SU-DHL-6 (cell line): ENCODE measurements around the gene SLC9B2.

Experiments
- H2AFZ ChIP-seq: fragments of 200-600 bp; sonication (generic); 2 replicates; pipeline ENCODE4 v1.6.1; 2014; ENCODE audit warnings: low read depth, mild to moderate bottlenecking, moderate library complexity, mixed read lengths, antibody characterized with exemption, low read length; ENCODE audit not compliant: severe bottlenecking
- H3F3A ChIP-seq: fragments of 200-600 bp; shearing (Covaris generic); 2 replicates; pipeline ENCODE4 v1.6.0; 2016; ENCODE audit warnings: antibody characterized with exemption, mild to moderate bottlenecking; ENCODE audit not compliant: insufficient read depth
- H3K27ac ChIP-seq: fragments of 200-600 bp; sonication (generic); 2 replicates; pipeline ENCODE4 v1.5.1; 2016; ENCODE audit warnings: low read depth, mild to moderate bottlenecking, low read length, moderate library complexity, mixed read lengths
- H3K27me3 ChIP-seq: fragments of 200-600 bp; sonication (generic), shearing (Covaris generic); 2 replicates; pipeline ENCODE4 v1.6.0; 2014; ENCODE audit warnings: mild to moderate bottlenecking, low read length
- H3K36me3 ChIP-seq: fragments of 200-600 bp; sonication (generic); 2 replicates; pipeline ENCODE4 v1.6.1; 2014; ENCODE audit warnings: mild to moderate bottlenecking, low read length, mixed read lengths
- H3K4me2 ChIP-seq: fragments of 300-600, 200-600 bp; shearing (Covaris generic), sonication (generic); 2 replicates; pipeline ENCODE4 v1.6.0; 2014; ENCODE audit warnings: low read length, low read depth, mild to moderate bottlenecking; ENCODE audit not compliant: poor library complexity, severe bottlenecking
- H3K4me3 ChIP-seq: fragments of 200-600 bp; sonication (generic); 2 replicates; pipeline ENCODE4 v1.5.1; 2014; ENCODE audit warnings: antibody characterized with exemption, low read length, mild to moderate bottlenecking, mixed read lengths; ENCODE audit not compliant: insufficient read depth, poor library complexity, severe bottlenecking
- H3K79me2 ChIP-seq: fragments of 200-600 bp; sonication (generic); 2 replicates; pipeline ENCODE4 v1.6.1; 2014; ENCODE audit warnings: mild to moderate bottlenecking, low read length, moderate library complexity; ENCODE audit not compliant: insufficient read depth
- H3K9ac ChIP-seq: fragments of 200-600 bp; sonication (generic); 2 replicates; pipeline ENCODE4 v1.7.0; 2014; ENCODE audit warnings: mild to moderate bottlenecking, low read length
- H3K9me2 ChIP-seq: fragments of 200-600 bp; sonication (generic); replicated peaks from 2 replicates; pipeline ENCODE4 v1.6.1; 2014; ENCODE audit warnings: low read length; ENCODE audit not compliant: insufficient read depth
- H3K9me3 ChIP-seq: fragments of 200-600 bp; sonication (generic); 2 replicates; pipeline ENCODE4 v1.6.1; 2014; ENCODE audit warnings: low read length, mixed read lengths; ENCODE audit not compliant: insufficient read depth
- H4K20me1 ChIP-seq: fragments of 200-600 bp; sonication (generic); 2 replicates; pipeline ENCODE4 v1.6.1; 2014; ENCODE audit warnings: low read depth, mild to moderate bottlenecking, antibody characterized with exemption, low read length, moderate library complexity, mixed read lengths
- EZH2phosphoT487 ChIP-seq: fragments of 200-600 bp; sonication (generic), shearing (Covaris generic); conservative IDR thresholded peaks from 2 replicates; pipeline ENCODE4 v1.6.1; 2018; ENCODE audit warnings: mild to moderate bottlenecking, antibody characterized with exemption, low read length, moderate library complexity, mixed read lengths
- TF ChIP-seq, protein P1 (sequence below): fragments of 200-600 bp; sonication (generic); IDR thresholded peaks from one replicate; pipeline ENCODE4 v1.5.1; 2017; ENCODE audit warnings: antibody characterized with exemption, mild to moderate bottlenecking, low read length, moderate library complexity; ENCODE audit not compliant: insufficient read depth, poor library complexity, severe bottlenecking

SLC9B2 gene

DNA sequence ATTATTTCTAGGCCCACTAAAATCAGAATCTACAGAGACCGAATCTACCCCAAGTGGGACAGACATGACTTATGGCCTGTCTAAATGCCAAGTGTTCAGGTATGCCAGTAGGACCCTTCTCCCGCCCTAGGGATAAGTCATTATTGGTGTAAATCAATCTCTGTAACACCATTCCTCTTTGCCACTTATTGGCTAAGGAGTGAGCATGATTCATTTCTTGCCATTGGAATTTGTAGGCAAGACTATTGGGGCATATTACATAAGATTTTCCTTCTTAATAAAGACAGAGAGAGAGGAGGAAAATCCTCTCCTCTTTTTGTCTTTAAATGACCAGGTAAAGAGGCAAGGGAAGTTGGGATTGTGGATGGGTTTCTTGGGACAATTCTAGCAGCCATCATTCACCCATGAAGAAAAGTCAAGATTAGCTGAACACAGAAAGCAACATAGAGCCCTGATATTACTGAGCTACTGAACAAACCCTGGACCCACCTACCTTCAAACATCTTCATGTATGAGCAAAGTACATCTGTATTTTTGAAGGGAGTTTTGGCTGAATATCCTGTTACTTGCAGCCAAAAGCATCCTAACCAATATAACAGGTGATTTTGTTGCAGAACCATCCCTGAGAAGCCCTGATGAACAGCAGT lies 2.6 kb downstream of the SLC9B2 start:
- H3K27me3 ChIP-seq = no peaks in the 10 kb centered on the region
- no peak overlapping the region for H2AFZ ChIP-seq
- H3K36me3 ChIP-seq = no peaks in the 10 kb centered on the region
- no peak for TF ChIP-seq EZH2phosphoT487
- TF ChIP-seq, protein P1, sequence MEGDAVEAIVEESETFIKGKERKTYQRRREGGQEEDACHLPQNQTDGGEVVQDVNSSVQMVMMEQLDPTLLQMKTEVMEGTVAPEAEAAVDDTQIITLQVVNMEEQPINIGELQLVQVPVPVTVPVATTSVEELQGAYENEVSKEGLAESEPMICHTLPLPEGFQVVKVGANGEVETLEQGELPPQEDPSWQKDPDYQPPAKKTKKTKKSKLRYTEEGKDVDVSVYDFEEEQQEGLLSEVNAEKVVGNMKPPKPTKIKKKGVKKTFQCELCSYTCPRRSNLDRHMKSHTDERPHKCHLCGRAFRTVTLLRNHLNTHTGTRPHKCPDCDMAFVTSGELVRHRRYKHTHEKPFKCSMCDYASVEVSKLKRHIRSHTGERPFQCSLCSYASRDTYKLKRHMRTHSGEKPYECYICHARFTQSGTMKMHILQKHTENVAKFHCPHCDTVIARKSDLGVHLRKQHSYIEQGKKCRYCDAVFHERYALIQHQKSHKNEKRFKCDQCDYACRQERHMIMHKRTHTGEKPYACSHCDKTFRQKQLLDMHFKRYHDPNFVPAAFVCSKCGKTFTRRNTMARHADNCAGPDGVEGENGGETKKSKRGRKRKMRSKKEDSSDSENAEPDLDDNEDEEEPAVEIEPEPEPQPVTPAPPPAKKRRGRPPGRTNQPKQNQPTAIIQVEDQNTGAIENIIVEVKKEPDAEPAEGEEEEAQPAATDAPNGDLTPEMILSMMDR = no peak
- no peaks in the 10 kb centered on the region for H4K20me1 ChIP-seq
- H3K4me2 ChIP-seq = peak overlapping the region; percentile 89
- peaks cover 10% of the 10 kb centered on the region for H3F3A ChIP-seq
- H3K9me2 ChIP-seq = no peaks in the 10 kb centered on the region
- H3K9me3 ChIP-seq = no peaks in the 10 kb centered on the region
- peak overlapping the region; percentile 92 for H3K27ac ChIP-seq
- peaks cover 35% of the 10 kb centered on the region; the same call in 1 of the 2 replicates for H3K79me2 ChIP-seq
- no peak overlapping the region for H3K9ac ChIP-seq
- H3K4me3 ChIP-seq = no peak overlapping the region

DNA sequence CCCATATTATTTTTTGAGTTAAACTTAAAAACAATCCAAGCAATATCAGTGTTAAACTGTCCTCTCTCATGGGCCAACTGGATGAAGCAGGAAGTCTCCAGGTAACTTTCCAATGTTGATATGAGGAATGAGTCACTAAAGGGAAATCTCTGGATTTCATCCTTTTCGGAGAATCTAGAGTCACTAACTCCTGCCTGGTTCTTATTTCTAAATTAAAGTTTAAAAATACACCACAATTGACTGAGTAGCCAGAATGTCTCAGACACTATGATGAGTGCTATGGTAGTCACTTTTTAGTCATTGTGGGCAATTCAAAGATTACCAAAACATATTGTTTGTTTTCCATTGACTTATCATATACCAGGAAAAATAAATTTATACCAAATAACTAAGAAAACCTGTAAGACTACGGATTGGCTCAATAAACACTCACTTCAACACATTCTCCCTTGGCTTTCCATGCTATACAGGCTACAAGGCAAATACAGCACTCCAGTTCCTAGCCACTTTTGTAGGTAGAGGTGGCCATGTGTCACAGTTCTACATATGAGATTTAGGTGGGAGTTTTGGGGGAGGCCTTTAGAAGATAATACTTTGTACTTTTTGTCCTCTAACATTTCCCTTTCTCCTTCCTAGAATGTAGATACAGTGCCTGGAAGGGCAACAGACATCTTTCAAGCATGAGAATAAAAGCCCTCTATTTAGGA lies 8.6 kb downstream of the SLC9B2 start:
- Histone ChIP-seq H3K36me3 (no peaks in the 10 kb centered on the region; the same call in 1 of the 2 replicates), H3K9me2 (no peaks in the 10 kb centered on the region), H3K27ac (no peak overlapping the region), H3K79me2 (peaks cover 21% of the 10 kb centered on the region), H3K27me3 (no peaks in the 10 kb centered on the region), H3K4me3 (no peak overlapping the region), H4K20me1 (no peaks in the 10 kb centered on the region), H3K9me3 (no peaks in the 10 kb centered on the region), H2AFZ (no peak overlapping the region), H3F3A (no peaks in the 10 kb centered on the region), H3K9ac (no peak overlapping the region), H3K4me2 (no peak overlapping the region)
- TF ChIP-seq EZH2phosphoT487 = no peak
- TF ChIP-seq, protein P1 = no peak

DNA sequence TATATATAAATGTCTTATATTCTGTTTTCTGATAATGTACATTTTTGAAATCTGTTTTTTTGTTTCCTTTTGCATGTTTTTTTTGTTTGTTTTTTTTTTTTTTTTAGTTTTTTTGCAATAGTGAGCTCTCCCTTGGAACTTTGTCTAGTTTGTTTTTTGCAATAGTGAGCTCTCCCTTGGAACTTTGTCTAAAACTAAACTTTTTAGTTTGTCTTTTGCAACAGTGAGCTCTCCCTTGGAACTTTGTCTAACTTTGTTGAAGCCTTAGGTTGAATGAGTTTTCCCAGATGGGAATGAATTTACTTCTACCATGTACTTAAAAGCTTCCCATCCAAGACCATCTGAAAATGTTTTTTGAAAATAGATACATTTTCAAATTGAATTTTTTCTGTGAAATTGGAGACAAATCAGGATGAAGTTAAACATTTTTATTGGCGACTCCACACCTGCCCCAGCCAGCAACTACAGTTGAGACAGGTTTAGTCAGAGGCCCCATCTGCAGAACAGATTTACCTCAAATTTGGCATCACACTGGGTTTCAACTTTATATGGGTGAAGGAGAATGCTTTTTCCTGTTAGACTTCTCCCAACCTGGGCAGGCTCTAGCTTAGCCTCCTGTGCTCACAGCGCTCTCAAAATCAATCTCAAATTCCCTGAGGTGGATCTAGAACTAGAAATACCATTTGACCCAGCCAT lies 16.0 kb downstream of the SLC9B2 start:
- no peak overlapping the region for H2AFZ ChIP-seq
- no peak overlapping the region for H3K4me3 ChIP-seq
- no peaks in the 10 kb centered on the region for H4K20me1 ChIP-seq
- TF ChIP-seq EZH2phosphoT487 = no peak
- TF ChIP-seq, protein P1 = no peak
- H3K9ac ChIP-seq = no peak overlapping the region
- no peaks in the 10 kb centered on the region for H3K9me2 ChIP-seq
- no peak overlapping the region for H3K27ac ChIP-seq
- H3F3A ChIP-seq = no peaks in the 10 kb centered on the region
- H3K9me3 ChIP-seq = no peaks in the 10 kb centered on the region
- H3K4me2 ChIP-seq = no peak overlapping the region
- no peaks in the 10 kb centered on the region for H3K27me3 ChIP-seq
- no peaks in the 10 kb centered on the region; the same call in 1 of the 2 replicates for H3K36me3 ChIP-seq
- H3K79me2 ChIP-seq = no peaks in the 10 kb centered on the region
